Germinal center (tissue), 1 donor: ENCODE data around the gene TULP4.
A peak's percentile ranks its signal among the peaks of the same experiment; 100 is the strongest.

ENCODE experiments used
- DNase-seq: peaks from one replicate; pipeline ENCODE4 v3.0.0; 2012; ENCODE audit warnings: mixed read lengths, low spot score

The TULP4 gene

GRCh38 chr6:158558415-158559306 is 246.4 kb downstream of the TULP4 start:
- DNase-seq: no peak

GRCh38 chr6:158559338-158559894 is 247.2 kb downstream of the TULP4 start:
- DNase-seq: no peak

- DNase-seq: peak; percentile 87
Measured at GRCh38 chr6:158559895-158560835, 247.9 kb downstream of the TULP4 start, which contains the start of gene TMEM181. Gene TMEM181 (plus strand): TSS chr6:158560091. CDS start chr6:158560225, 134 bp downstream.

GRCh38 chr6:158560836-158561320 is 248.6 kb downstream of the TULP4 start:
- no peak for DNase-seq
